NCI-H2081 treated with DMSO at 0.1 percent for 48 hours (cell line): ENCODE data around the gene DHX35.
"Not testable (repeated sequence)": the region's sequence is repeated elsewhere in the genome, so short reads cannot be mapped to it uniquely, and the experiment has no call there.

ENCODE experiments used
- DNase-seq: peaks from one replicate; lab custom pipeline; 2025; lab: John Stamatoyannopoulos, UW

Gene DHX35

GRCh38 chr20:38941726-38942389, 20.3 kb upstream of the DHX35 start:
- no peak for DNase-seq

GRCh38 chr20:38945012-38945411, 17.1 kb upstream of the DHX35 start:
- no peak for DNase-seq

GRCh38 chr20:38946836-38947235, 15.3 kb upstream of the DHX35 start:
- DNase-seq: no peak

DNA sequence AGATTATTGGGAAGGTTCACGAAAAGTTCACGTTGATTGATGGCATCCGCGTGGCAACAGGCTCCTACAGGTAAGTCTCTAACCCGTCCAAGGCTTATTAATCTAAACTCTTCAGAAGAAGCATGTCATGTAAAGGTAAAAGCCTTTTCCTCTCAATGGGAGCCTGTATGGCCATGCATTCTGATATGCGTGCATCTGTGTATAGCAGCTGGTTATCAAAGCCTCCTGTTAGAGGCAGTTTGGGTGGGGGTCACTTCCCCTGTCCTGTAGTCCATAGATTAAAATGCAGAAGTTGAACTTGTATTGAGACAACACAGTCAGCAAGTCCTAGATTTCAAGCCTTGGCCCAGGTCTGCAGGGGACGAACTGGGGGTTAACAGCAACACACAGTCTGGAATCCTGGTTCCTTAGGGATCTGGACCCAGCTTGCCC, 14.2 kb upstream of the DHX35 start:
- DNase-seq: no peak

DNA sequence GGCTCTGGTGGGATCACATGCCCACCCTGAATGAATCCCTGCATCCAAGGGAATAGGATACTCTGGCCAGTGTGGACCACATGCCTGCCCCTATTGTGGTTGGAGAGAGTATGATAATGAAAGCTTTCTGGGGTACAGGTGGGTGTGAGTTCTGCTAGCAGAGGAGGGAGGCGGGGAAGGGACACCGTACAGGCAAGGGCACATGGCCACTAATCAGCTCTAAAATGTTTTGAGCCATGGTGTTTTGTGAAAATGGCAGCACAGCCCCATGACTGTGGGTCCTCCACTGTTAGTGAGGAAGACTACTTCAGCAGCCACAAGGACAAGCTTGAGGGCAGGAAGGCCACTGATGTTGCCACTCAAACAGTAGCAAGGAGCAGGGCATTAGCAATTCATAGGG, 11.9 kb upstream of the DHX35 start:
- no peak for DNase-seq

DNA sequence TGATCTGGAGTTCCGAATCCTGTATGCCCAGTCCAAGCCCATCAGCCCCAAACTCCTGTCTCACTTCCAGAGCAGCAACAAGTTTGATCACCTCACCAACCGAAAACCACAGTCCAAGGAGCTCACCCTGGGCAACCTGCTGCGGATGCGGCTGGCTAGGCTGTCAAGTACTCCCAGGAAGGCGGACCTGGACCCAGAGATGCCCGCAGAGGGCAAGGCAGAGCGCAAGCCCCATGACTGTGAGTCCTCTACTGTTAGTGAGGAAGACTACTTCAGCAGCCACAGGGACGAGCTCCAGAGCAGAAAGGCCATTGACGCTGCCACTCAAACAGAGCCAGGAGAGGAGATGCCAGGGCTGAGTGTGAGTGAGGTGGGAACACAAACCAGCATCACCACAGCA, 10.5 kb upstream of the DHX35 start:
- no peak for DNase-seq

- no peak for DNase-seq
Observed at GRCh38 chr20:38952153-38952552, 10.0 kb upstream of the DHX35 start.

DNA sequence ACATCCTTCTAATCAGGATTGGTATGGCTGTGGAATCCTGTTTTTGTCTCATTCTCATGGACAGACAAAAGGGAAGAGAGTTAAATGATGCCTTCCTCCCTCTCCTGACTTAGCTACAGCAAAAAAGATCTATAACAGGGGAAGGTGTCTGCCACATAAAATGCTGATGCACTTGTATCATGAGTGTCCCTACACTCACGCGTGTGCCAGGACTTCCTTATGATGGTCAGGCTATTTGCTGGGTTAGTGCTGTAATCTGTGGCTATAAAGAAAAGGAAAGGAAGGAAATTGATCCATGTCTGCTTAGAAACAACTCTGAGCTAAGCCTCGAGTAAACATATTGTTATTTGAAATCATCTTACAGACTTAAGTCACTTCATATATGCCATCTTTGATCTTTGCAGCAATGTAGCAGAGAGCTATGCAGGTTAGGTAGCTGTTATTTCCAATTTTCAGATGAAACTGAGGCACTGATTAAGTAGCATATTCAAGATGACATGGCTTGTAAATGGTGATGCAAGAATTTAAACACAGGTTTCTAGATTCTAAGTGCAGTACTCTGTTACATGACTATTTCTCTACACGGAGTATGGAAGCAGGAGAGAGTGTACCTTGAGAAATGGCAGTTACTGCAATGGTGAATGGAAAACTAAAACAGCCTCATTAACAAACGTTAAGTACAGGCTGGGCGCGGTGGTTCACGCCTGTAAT, 8.4 kb upstream of the DHX35 start:
- DNase-seq: no peak

DNA sequence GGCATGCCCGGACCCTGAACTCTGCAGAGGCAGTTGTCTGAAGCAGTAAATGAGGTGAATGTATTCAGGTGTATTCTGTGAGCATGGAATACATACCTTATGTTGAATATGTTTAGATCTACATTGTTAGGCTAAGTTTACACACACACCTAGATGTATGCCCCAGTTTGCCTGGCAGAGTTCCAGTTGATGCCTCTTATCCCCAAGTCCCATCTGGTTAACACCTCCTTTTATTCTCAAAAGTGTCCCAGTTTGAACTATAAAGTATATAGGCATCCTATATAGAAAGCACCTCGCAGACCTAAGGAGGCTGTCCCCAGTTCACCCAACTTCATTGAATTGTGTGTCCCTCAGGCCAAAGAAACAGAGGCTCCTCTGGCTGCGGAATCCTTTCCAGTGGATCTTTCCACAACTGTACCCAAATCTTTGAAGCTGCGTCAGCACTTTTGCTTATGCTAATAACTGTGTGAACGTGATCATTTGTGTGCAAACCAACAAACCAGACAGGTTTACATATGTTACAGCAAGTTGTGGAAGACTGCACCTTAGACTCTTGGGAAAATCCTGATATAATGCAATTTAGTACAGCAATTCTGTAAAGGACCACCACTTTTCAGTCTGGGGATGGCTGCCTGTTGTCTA, 4.8 kb upstream of the DHX35 start:
- DNase-seq: no peak

GRCh38 chr20:38957915-38958485, 4.1 kb upstream of the DHX35 start:
- no peak for DNase-seq

- not testable (repeated sequence) for DNase-seq
Observed at GRCh38 chr20:38960187-38960687, 1.9 kb upstream of the DHX35 start.

- DNase-seq: no peak
Observed at GRCh38 chr20:38961530-38962043, 557 bp upstream of the DHX35 start.

- DNase-seq: no peak
Observed at GRCh38 chr20:38962928-38963401, 821 bp downstream of the DHX35 start.

- no peak for DNase-seq
Observed at GRCh38 chr20:38963745-38964144, 1.6 kb downstream of the DHX35 start.

GRCh38 chr20:38965264-38965663, 3.1 kb downstream of the DHX35 start:
- no peak for DNase-seq

DNA sequence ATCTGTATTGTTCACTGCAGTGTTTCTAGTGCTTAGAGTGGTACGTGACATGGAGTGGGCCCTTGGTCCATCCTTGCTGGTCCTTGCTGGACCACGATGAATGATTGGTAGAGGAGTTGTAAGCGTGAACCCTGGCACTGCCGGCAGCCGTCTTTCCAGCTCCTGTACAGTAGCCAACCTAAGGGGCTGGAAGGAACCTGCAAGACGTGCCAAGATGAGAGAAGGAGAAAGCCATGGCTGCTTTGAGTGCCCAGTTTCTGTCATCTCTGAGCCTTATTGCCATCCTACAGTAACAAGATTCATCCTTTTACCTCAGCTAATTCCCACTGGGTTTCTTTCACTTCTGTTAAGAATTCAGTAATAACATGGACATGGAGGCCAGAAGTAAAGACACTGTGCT, 5.9 kb downstream of the DHX35 start:
- no peak for DNase-seq

- DNase-seq: no peak
Observed at GRCh38 chr20:38969708-38970107, 7.6 kb downstream of the DHX35 start.

DNA sequence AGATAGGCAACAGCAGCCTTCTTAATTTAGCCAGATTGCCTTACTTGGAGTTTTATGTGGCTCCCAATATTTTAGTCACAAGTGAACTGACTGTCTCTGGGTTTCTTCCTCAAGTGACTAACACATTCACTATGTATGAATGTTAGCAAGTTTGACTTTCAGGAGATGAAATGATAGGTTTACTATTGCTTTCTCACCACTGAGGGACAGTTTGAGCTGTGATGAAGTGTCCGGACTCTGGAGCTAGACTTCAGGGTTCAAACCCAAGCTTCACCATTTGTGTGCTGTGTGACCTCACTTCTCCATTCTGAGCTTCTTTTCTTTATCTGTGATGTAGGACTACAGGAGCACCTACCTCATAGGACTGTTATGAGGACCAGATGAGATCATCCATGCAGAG, 8.2 kb downstream of the DHX35 start:
- no peak for DNase-seq

DNA sequence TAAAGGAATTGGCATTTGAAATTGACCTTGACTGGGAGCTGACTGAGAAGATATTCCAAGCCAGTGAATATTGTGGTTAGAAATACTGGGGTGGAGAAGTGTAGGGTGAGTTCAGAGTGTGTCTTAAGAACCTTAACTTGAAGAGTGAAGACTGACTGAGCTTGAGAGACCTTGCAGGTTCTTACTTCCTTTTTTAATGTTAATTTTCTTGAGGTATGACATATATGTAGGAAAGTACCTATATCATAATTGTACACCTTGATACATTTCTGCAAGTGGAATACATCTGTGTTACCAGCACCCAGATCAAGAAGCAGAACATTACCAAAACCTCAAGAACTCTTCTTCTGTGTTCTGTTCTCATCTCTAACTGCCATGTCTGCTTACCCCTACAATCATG, 11.0 kb downstream of the DHX35 start:
- no peak for DNase-seq

DNA sequence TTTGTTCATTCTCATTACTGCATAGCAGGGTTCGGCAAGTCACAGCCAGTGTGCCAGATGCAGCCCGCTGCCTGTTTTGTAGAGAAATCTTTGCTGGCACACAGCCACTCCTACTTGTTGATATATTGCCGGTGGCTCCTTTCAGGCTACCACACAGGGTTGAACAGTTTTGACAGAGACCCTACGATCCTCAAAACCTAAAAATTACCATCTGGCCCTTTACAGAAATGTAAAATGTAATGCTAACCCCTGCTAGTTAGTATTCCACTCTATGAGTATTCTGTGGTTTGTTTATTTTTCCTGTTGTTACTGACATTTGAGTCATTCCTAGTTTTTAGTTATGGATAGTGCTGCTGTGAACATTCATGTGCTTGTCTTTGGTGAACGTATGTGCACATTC, 11.5 kb downstream of the DHX35 start:
- DNase-seq: no peak

GRCh38 chr20:38975539-38976120, 13.5 kb downstream of the DHX35 start:
- DNase-seq: no peak

- DNase-seq: no peak
Observed at GRCh38 chr20:38979434-38979833, 17.3 kb downstream of the DHX35 start.
